HG03342 (cell line): Measurements from ENCODE around the gene TFF1.

Experiments used
- ATAC-seq: cut with Tn5 transposase; IDR thresholded peaks from one replicate; pipeline ENCODE4 v1.9.1; 2021; ENCODE audit warnings: mild to moderate bottlenecking, moderate library complexity; ENCODE audit not compliant: unreplicated experiment

Gene TFF1

DNA sequence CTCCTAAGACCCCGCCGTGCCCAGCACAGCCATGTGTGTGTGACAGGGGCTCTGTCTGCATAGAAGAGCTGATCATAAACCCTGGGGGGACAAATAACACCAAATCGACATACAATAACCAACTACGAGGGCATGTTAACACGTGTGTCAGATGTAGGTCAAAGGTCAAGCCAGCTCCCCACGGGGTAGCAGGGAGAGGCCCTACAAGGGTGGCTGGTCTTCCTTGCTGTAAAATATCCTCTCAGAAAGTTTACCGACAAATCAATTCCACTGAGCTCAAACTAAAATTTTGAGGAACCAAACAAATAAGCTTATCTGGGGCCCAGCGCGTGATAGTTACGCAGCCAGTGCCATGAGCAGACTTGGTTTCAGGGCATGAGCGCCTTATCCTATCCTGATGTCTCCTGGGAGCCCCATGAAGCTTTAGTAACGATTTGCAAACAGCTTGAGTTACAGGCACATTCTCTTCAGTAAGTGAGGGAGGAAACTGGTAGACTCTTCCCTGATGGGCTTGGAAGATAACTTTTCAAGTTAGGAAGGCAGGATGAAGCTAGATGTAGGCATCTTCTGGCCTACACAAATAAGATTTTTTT is 32.2 kb upstream of the TFF1 start:
- no peak for ATAC-seq

DNA sequence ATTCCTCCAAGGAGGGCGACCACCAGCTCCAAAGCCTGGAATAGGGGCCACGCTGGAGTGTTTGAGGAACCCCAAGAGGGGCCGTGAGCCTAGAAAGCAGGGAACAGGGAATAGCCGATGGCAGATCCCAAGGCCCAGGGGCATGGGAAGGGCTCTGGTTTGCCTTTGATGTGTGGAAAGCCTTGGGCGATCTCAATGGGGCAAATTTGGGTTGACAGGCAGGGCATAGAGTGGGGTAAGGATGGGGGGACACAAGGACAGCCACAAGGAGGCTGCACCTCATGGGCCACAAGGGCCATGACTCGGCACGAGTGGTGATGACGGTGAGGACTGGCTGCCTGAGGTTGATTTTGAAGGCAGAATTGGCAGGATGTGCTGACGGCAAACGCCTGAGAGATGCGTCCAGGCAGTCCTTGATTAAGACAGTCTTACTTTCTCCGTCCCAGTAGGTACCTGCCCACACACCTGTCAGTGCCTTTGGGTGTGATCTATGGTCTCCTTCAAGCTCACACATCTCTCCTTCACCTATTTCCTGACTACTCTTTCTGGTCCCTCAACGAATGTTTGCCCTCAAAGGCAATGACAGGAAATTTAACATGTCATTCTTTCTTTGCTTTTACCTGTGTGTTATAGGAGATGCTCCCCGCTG is 31.5 kb upstream of the TFF1 start:
- ATAC-seq, result no peak

DNA sequence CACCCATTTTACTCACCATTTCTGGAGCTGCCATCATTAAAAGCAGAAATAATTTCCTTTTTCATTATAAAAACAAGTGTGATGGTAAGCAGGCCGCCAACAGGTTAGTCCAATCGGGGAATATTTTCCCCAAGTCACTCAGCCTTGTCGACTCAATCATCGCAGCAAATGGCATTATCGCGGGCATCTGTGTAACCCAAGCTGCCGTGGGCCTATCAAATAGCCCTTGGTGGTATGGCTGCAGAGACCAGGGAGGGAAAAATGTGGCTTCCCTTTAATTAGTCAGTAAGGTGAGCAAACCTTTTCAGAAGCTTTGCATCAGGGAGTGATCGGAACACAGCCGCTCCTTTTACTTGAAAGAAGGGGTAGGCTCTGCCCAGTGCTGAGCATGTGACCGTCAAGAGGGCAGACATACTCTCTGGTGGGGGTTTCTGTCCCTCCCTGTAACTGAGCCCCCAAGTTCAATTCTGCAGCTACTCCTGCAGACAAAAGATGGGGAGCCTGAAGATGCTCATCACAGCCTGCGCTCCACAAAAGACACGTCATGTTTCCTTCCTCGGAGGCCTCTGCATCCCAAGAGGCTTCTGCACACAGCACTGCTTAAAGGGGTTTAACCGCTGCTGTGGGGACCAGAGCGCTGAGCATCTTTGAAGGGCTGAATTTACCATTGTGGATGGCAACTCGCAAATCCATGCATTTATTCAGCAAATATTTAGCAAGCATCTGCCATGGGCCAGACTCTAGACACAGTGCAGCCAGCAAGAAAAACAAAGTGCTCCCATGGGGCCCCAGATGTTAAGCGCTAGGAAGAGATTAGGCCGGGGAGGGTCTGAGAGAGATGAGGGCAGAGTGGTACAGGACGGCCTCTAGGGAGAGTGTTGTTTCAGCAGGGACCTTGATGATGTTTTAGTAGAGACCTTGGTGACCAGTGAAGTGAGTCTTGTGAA is 30.7 kb upstream of the TFF1 start:
- no peak for ATAC-seq

DNA sequence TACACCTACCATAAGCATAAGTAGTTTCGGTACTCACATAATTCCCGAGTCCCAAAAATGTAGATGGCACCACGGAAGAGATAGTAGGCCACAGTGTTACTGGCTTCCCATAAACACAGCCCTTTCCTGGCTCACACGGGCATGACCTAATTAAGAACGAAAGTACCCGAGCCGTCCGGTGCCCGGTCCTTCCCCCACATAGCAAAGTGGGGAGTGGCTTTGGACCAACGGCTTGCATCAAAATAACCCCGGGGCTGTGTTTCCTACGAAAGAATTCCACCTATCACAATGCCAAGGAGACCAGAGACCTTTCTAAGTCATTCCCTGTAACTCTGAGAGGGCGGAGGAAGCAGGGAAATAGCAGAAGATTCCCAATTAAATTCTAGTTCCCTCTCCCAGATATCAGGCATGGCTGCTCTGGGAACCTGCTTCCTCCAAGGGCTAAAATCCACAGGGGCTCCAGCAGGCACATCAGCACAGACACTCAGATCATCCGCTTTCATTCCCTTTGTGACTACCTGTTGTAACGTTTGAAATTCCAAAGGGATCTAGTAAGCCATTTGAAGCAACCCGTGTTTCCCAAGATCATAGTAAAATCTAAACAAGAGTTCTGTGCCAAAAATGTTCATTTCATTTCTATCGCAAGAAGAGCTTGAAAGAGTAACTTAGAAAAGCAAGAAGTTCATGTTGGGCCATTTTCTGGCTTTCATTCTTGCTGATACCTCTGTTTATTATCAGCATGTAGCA is 29.7 kb upstream of the TFF1 start, which contains the start of gene TMPRSS3:
Gene TMPRSS3 (minus strand): TSS at position 148 of the 747 bp plus-strand sequence. CDS start 635 bp downstream, outside the sequence.
- ATAC-seq, result no peak

DNA sequence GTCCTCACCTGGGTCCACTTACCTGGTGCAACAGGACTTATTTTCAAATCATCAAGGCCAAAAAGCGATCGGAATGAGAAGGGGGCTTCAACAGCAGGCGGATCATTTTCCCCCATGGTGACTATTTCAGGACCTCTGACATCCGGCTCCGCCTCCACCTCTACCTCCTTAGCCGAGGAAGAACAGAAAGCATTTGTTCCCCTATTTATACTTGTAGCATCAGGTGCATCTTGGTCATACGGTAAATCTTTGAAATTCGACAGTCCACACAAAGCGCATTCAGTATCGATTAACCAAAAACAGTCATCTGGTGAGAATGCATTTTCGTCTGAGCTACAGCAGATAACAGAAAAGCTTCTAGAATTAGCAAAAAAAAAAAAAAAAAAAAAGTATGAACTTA is 29.0 kb upstream of the TFF1 start:
- no peak for ATAC-seq

DNA sequence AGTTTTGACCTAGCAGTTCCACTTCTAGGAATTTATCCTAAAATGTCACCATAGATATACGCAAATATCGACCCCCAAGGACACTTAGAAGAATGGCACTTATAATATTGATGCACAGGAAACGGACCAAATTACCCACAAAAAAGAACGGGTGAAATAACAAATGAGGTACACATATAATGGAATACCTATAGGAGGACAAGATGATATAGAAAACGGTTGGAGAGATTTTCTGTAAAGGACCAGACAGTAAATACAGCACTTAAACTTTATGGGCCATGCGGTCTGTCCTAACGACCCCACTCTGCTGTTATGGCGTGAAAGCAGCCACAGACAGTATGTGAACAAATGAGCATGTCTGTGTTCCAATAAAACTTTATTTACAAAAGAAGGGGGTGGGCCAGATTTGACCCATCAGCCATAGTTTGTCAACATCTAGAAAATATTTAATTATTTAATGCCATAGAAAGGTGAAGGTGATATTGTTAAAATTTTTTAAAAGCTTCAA is 27.2 kb upstream of the TFF1 start:
- no peak for ATAC-seq

DNA sequence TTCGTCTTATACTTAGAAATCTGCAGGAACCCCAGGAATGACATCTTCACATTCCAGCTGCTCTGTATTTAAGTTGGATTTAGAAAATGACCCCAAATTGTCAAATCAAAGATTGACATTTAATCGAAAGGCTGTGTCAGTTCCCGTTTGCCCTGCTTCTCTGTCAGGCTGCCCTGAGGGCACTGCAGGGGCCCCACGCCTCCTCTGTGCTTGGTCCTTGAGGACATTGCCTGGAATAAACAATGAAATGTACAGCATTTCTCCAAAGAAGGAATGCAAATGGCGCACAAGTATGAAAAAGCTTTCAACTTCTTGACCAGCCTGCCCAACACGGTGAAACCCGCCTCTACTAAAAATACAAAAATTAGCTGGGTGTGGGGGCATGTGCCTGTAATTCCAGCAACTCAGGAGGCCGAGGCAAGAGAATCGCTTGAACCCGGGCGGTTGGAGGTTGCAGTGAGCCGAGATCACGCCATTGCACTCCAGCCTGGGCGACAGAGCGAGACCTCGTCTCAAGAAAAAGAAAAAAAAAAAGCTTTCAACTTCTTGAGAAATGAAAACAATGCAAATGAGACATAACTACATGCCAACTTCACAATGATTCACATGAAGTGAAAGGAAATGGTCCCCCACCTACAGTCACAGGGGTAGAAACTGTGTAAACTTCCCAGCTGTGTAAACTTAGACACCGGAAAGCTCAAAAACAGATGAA is 26.6 kb upstream of the TFF1 start:
- peak; percentile 69 for ATAC-seq

DNA sequence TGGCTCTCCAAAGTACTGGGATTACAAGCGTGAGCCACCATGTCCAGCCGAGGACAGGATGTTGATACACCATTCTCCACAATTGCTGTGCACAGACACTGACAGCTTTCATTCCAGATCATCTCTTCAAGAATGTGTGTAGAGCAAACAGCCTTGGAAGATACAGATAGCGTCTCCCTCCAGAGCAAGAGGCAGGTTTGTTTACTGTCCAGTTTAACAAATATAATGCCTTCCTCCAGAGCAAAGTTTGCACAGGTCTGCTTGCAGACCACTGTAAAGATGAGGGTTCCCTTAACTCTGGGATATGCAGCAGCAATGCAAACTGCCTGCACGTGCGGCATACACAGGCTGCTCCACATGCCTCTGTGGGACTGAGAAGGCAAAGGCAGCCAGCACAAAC is 25.0 kb upstream of the TFF1 start:
- ATAC-seq, result no peak

DNA sequence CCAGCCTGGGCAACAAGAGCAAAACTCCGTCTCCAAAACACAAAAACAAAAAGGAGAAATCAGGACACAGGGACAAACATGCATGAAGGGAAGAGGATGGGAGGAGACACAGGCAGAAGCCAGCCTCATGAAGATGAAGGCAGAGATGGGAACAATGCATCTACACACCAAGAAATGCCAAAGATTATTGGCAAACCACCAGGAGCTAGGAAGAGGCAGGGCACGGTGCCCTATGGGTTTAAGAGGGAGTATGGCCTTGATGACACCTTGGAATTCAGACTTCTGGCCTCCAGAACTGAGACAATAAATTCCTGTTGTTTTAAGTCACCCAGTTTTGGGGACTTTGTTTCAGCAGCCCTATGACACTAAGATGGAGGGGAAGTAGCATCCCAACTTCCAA is 24.4 kb upstream of the TFF1 start:
- ATAC-seq, result no peak

DNA sequence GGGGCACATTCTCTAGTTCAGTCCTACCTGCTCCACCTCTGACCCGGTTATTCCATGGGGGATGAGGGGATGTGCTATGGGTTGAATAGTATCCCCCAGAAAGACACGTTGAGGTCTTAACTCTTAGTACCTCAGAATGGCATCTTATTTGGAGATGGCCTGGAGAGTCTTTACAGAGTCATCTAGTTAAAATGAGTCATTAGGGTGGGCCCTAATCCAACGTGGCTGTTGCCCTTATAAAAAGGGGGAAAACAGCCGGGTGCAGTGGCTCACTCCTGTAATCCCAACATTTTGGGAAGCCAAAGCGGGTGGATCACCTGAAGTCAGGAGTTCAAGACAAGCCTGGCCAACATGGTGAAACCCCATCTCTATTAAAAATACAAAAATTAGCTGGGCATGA is 23.9 kb upstream of the TFF1 start:
- no peak for ATAC-seq

DNA sequence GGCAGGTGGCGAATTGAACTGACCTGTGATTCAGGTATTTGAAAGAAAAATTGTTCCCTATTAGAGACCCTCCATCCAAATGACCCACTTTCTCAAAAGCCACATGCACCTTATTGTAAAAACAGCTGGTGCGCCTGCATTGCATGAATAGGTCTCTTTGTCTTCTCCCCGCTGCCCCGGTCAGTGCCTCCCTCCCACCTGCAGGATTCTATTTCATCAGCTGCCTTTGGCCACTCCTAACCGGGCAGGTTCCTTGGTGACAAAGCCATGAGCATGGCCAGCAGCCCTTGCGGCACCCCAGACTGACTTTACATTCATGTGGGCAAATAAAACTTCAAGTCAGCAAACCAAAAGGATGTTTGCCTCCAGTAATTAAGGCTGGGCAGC is 23.1 kb upstream of the TFF1 start:
- no peak for ATAC-seq

DNA sequence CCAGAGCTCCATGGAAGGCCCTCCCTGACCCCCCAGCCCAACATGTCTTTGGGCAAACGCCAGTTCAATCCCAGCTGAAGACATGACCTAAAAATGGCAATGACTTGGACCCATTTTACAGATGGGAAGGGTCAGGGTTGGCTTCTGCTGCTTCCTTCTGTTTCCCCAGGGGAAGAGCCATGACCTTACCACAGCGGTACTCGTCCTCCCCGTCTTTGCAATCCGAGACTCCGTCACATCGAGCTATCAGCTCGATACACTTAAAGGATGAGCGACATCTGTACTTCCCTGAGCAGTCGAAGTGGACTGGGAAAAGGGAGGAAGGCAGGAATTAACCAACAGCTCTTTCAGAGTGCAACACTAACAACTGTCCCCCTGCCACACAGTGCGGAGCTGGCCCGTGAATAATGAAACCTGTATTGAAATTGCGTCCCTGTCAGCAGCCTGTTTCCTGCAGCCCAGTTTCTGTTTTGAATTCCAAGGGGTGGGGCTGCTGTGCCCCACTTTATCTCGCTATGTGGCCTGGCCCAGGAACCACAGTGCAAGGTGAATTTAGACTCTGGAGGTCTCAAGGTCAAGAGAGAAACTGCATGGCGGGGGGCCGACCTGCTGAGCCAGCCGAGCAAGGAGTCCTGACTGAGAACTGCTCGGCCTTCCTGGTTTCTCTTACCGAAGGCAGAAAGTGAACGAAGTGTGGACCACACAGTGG is 22.6 kb upstream of the TFF1 start:
- no peak for ATAC-seq

DNA sequence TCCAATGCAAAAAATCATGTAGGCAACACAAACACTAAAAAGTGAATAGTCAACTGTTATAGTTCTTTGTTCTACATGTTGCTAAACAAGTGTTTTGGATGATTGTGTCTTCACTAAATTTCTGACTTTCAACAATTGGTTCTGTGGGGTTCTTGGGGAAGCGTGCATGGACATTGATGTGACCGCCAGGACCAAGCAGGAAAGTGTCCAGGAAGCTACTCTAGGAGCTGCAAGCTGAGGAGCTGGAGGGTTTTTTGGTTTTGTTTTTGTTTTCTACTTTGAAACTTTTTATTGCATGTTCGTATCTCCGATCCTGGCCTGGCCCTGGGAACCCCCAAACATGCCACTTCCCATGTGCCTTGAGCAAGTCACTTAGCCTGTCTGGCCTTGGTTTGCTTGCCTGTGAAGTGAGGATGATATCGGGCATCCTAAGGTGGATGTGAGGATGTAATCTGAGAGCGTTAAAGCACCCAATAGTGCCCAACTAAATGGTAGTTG is 21.6 kb upstream of the TFF1 start:
- ATAC-seq, result no peak

DNA sequence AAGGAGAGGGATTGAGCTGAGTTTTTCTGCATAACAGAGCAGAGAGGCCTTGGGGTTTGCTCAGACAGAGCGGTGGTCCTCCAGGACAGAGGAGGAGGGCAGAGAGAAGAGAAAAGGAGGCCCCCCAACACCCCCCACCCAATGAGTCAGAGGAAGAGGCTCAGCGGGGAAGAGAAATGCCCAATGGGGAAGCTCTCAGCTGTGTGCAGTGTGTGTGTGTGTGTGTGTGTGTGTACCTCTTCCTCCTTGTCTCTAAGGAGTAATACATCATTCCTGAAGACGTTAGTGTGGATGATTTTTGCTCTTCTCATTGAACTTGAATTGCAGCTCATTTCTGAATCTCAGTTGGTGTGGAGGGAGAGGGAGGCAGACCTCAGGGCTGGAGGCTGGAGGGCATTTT is 20.8 kb upstream of the TFF1 start:
- ATAC-seq, result no peak

DNA sequence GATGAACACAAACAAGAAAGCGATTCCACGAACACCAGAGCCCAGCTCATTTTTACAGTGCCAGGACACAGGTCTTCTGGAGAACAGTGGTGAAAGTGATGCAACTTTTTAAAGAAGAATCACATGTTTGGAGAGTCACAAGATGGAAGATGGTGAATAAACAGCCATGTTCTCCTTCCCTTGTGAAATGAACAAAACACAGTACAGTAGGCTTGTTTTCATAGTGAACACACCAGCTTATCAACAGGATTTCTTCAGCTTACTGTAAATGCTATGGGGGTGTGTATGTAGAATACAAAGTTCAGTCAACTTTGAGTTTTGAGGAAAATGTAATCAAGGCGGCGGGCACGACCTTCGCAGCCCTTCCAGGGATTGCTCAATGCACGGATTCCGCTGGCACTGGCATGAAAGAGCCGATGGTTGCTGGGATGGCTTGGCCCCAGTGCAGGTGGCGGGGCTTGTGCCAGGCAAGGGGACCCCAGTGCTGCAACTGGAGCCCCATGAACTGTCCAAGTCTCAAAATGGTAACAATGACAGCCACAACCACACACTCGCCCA is 19.8 kb upstream of the TFF1 start:
- ATAC-seq, result no peak

DNA sequence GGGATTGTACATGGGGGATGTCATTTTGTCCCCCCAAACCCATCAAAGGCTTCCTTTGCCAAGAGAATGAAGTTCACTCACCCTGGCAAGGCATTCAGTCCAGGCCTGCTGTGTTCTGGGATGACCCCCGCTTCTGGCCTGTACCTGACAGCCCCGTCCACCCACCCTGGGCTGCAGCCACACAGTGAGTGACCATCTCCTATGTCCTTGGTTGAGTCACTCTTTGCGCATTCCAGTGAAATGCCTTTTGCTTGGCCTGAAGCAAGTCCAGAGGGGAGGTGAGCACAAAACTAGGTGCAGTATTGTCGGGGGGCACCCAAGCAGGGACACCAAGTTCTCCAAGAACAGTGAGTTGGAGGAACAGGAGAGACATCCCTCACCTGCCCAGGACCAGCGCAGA is 19.3 kb upstream of the TFF1 start:
- no peak for ATAC-seq

DNA sequence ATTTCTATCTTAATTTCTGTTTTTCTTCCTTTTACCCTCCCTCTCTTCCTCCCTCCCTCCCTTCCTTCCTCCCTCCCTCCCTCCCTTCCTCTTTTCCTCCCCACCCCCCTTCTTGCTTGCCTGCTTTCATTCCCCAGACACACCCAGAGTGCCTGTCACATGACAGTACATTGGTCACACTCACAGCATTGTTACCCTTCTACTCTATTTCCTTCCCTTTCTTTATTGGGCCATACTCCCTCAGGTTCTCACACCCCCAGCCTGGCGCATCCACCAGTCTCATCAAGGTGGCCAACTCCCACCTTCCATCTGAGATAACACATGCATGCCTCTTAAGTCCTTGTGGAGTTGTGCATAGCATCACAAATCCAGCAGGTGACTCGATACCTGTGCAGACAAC is 18.7 kb upstream of the TFF1 start:
- no peak for ATAC-seq

DNA sequence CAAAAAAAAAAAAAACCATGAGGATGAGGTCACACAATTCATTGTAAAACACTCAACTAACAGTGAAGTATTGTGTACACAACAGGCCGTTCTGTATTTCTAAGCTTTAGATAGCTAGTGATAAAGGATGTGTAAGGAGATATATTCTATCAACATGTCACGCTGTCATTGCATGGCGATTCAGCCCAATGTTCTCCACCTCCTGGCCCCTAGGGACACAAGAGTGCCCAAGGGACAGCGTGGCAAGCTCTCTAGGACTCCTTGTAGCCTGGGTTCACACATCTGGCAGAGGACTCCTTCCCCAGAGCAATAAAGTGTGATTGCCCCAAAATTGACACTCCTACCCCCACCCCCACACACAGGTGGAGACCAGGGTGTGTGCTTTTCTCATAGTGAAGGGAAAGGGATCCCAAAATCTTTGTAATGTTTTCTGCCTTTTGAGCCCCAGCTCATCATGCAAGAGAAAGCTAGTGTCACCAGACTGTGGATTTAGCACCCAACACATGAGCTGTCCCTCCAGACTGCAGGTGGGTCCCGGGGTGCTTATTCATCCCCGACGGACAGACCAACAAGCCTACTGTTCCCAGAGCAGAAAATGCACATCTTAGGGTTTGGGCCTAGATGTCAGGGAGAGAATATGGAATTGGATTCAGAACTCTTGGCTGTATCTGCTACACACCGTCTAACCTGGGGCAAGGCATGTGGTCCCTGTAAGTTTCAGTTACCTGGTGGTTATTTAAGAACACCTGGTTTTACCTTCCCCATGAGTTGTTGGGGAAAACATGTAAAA is 18.0 kb upstream of the TFF1 start:
- no peak for ATAC-seq
